C4-2B (cell line): Measurements from ENCODE around the gene PTBP3.
"Not testable (repeated sequence)": the region's sequence is repeated elsewhere in the genome, so short reads cannot be mapped to it uniquely, and the experiment has no call there.

Source experiments
- H3K27ac ChIP-seq: fragments of 450-650 bp; 2 replicates; pipeline ENCODE4 v1.5.1; 2017
- ZFX ChIP-seq: fragments of 450-650 bp; IDR thresholded peaks from 2 replicates; pipeline ENCODE4 v1.6.1; 2017
- TF ChIP-seq, protein P1 (sequence below): fragments of 450-650 bp; conservative IDR thresholded peaks from 2 replicates; pipeline ENCODE4 v1.5.1; 2017; ENCODE audit warnings: mild to moderate bottlenecking

PTBP3 gene

DNA sequence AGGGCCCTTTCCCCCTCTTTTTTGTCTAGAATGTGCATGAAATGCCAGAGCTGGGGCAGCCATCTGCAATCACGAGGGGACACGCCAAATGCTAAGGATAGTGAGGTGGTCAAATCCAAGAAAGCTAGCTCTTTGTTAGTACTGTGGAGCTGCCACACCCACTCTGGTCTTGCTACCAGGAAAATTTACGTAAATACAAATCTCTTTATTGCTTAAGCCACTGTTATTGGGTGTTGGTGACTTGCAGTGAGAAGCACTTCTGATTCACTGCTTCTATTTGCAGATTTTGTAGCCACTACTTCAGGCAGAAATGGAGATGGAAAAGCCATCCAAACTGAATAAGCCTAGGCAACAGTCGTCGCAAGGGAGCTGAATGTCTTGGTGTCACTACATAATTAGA is 132.7 kb downstream of the PTBP3 start:
- TF ChIP-seq, protein P1, sequence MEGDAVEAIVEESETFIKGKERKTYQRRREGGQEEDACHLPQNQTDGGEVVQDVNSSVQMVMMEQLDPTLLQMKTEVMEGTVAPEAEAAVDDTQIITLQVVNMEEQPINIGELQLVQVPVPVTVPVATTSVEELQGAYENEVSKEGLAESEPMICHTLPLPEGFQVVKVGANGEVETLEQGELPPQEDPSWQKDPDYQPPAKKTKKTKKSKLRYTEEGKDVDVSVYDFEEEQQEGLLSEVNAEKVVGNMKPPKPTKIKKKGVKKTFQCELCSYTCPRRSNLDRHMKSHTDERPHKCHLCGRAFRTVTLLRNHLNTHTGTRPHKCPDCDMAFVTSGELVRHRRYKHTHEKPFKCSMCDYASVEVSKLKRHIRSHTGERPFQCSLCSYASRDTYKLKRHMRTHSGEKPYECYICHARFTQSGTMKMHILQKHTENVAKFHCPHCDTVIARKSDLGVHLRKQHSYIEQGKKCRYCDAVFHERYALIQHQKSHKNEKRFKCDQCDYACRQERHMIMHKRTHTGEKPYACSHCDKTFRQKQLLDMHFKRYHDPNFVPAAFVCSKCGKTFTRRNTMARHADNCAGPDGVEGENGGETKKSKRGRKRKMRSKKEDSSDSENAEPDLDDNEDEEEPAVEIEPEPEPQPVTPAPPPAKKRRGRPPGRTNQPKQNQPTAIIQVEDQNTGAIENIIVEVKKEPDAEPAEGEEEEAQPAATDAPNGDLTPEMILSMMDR = no peak
- TF ChIP-seq ZFX = no peak
- no peak overlapping the region for H3K27ac ChIP-seq

DNA sequence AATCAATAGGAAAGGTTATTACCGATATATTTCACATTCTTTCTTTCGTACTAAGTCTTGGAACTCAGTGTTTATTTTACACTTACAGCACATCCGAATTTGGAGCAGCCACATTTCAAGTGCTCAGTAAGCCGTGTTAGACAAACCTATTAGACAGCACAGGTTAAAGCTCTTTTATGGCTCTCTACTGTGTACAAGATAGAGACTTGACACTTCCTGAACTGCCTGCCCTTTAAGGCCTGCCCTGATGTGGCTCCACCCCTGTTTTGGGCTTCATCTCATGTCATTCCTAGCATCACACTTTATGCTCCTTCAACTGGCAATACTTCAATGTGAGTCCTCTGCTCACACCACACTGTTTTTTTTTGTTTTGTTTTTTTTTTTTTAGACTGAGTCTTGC is 134.8 kb downstream of the PTBP3 start:
- no peak overlapping the region for H3K27ac ChIP-seq
- no peak for TF ChIP-seq ZFX
- TF ChIP-seq, protein P1 = no peak

DNA sequence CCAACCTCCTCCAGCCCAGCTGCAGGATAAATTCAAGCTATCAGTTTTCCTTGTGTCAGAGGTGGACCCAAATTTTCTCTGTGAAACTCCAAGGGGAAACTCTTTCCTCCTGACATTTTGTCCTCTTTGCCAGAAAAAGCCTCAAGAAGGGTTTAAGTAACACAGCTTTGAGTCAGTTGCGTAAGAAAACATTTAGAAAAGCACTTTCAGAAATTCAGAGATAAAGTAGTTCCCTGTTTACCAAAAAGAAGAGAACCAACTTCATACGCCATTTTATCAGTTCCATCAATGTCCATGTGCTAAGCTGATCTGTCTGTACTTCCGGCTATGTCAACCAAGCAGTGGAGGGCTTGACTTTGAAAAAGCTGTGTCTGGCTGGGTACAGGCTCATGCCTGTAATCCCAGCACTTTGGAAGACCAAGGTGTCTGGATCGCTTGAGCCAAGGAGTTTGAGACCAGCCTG is 138.4 kb downstream of the PTBP3 start:
- TF ChIP-seq, protein P1 = no peak
- no peak for TF ChIP-seq ZFX
- H3K27ac ChIP-seq = no peak overlapping the region

DNA sequence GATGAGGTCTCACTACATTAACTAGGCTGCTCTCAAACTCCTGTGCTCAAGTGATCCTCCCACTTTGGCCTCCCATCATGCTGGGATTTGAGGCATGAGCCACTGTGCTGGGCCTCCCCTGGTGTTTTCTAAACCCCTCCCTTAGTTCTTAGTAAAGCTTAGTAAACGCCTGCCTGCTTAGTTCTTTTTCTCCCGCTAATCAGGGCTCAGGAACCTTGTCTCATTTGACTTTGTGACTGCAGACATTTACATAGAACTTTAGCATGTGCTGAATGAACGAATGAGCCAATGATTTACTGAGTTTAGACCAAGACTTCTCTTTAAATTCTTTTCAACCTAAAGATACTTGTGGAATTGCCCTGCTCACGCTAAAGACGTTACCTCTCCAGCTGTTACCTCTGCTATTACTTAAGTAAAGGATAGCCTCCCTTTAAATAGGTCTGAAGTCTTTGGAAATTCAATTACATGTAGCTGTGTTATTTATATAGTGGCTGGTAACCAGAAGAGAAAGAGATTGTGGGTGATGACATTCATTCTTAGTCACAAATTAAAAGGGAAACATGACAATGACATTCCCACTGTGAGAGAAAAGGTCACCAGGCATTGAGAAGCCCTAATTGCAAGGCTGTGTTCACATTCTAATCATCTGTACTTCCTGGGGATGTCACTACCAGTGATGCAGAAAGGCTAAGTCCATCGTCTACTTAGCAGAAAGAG is 139.7 kb downstream of the PTBP3 start:
- no peak for TF ChIP-seq ZFX
- TF ChIP-seq, protein P1 = no peak
- H3K27ac ChIP-seq = no peak overlapping the region

DNA sequence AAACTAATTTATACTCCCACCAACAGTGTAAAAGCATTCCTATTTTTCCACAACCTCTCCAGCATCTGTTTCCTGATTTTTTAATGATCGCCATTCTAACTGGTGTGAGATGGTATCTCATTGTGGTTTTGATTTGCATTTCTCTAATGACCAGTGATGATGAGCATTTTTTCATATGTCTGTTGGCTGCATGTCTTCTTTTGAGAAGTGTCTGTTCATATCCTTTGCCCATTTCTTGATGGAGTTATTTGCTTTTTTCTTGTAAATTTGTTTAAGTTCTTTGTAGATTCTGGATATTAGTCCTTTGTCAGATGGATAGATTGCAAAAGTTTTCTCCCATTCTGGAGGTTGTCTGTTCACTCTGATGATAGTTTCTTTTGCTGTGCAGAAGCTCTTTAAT is 143.1 kb downstream of the PTBP3 start:
- not testable (repeated sequence) for H3K27ac ChIP-seq

DNA sequence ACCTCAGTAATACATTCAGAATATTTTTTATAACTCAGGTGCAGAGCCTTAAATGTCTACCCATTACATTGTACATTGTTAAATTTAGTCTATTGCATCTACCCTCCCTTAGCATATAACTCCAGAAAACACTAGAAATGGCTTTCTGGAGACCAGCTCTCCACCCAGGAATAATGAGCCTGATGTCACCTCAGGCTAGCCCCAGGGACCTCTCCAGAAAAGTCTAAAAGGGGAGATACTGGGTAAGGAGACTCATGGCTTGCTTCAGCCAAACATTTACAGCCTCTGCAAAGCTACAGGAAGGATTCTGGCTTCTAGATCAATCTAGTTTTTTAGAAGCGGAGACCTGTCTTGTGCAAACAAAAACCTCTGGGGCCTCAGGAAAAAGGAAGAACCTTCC is 144.5 kb downstream of the PTBP3 start:
- TF ChIP-seq ZFX = no peak
- TF ChIP-seq, protein P1 = no peak
- H3K27ac ChIP-seq = no peak overlapping the region

DNA sequence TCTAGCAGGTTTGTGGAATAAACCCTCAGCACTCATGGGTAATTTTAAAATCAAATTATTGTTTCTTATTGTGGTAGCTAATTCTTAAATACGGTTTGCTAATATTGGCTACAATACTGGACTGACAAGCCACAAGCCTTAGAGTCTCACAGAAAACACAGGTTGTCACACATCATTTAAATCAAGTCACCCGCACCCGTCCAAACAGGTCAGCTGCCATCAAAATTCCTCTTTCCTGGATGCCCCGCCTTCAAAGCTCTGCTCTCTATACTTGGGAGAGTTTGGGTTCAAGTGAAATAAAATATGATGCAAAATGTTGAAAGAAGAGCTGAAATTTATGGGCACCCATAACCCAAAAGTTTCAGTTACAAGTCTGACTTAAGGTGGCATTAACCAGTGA is 146.0 kb downstream of the PTBP3 start:
- H3K27ac ChIP-seq = no peak overlapping the region

DNA sequence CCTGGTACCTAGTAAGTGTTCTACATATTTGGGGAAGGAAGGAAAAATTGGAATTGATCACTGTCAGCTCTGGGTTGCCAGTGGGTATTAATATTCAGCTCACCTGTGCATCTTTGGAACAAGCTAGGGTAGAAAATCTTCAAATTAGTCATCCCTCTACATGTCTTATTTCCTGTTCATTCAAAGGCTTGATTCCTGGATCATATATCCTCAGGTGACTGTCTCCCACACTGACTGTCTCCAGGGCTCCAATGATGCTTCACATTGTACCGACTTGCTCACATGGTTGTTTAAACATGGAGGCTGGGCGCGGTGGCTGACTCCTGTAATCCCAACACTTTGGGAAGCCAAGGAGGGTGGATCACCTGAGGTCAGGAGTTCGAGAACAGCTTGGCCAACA is 146.7 kb downstream of the PTBP3 start:
- no peak for TF ChIP-seq ZFX
- TF ChIP-seq, protein P1 = no peak
- H3K27ac ChIP-seq = no peak overlapping the region

More for the DNA sequence above, 146.0 kb downstream of the PTBP3 start:
- no peak for TF ChIP-seq ZFX
- TF ChIP-seq, protein P1 = no peak
